ENCODE measurements around the gene SLC50A1.

The SLC50A1 gene

GRCh38 chr1:155133799-155134281 is 1.8 kb upstream of the SLC50A1 start:
- H3K27me3 ChIP-seq (ENCODE audit: insufficient read depth, poor library complexity, severe bottlenecking) = no peaks in the 10 kb centered on the region
- peak overlapping the region; percentile 91 for H3K27ac ChIP-seq (ENCODE audit: poor library complexity, severe bottlenecking)
- ATAC-seq (ENCODE audit: low read depth) = no peak
- H3K4me3 ChIP-seq (ENCODE audit: severe bottlenecking) = no peak overlapping the region
- no peaks in the 10 kb centered on the region for H3K9me3 ChIP-seq (ENCODE audit: severe bottlenecking)
- peaks cover 19% of the 10 kb centered on the region for H3K4me1 ChIP-seq (ENCODE audit: insufficient read depth, poor library complexity, severe bottlenecking)
- TF ChIP-seq CTCF (IDR thresholded peaks at IDR 0.05; ENCODE audit: poor library complexity, severe bottlenecking) = no peak
- DNase-seq (ENCODE audit: low spot score) = no peak
- H3K36me3 ChIP-seq (ENCODE audit: low read depth) = peaks cover 52% of the 10 kb centered on the region

- H3K9me3 ChIP-seq (ENCODE audit: severe bottlenecking) = no peaks in the 10 kb centered on the region
- peaks cover 55% of the 10 kb centered on the region for H3K36me3 ChIP-seq (ENCODE audit: low read depth)
- no peak for ATAC-seq (ENCODE audit: low read depth)
- H3K4me1 ChIP-seq (ENCODE audit: insufficient read depth, poor library complexity, severe bottlenecking) = peaks cover 19% of the 10 kb centered on the region
- H3K4me3 ChIP-seq (ENCODE audit: severe bottlenecking) = no peak overlapping the region
- TF ChIP-seq CTCF (IDR thresholded peaks at IDR 0.05; ENCODE audit: poor library complexity, severe bottlenecking) = no peak
- no peak for DNase-seq (ENCODE audit: low spot score)
- H3K27me3 ChIP-seq (ENCODE audit: insufficient read depth, poor library complexity, severe bottlenecking) = no peaks in the 10 kb centered on the region
- H3K27ac ChIP-seq (ENCODE audit: poor library complexity, severe bottlenecking) = peak overlapping the region; percentile 91
Measured at GRCh38 chr1:155134322-155134721, 1.3 kb upstream of the SLC50A1 start.

- peak overlapping the region; percentile 91 for H3K27ac ChIP-seq (ENCODE audit: poor library complexity, severe bottlenecking)
- ATAC-seq (ENCODE audit: low read depth) = peak; percentile 79
- H3K4me1 ChIP-seq (ENCODE audit: insufficient read depth, poor library complexity, severe bottlenecking) = peaks cover 19% of the 10 kb centered on the region
- H3K27me3 ChIP-seq (ENCODE audit: insufficient read depth, poor library complexity, severe bottlenecking) = no peaks in the 10 kb centered on the region
- DNase-seq (ENCODE audit: low spot score) = peak; percentile 99
- peaks cover 55% of the 10 kb centered on the region for H3K36me3 ChIP-seq (ENCODE audit: low read depth)
- TF ChIP-seq CTCF (IDR thresholded peaks at IDR 0.05; ENCODE audit: poor library complexity, severe bottlenecking) = no peak
- H3K9me3 ChIP-seq (ENCODE audit: severe bottlenecking) = no peaks in the 10 kb centered on the region
- H3K4me3 ChIP-seq (ENCODE audit: severe bottlenecking) = peak overlapping the region; percentile 41
Measured at GRCh38 chr1:155134880-155135414, 705 bp upstream of the SLC50A1 start.

GRCh38 chr1:155136748-155137147 is 1.1 kb downstream of the SLC50A1 start:
- TF ChIP-seq CTCF (IDR thresholded peaks at IDR 0.05; ENCODE audit: poor library complexity, severe bottlenecking) = no peak
- peak overlapping the region; percentile 91 for H3K27ac ChIP-seq (ENCODE audit: poor library complexity, severe bottlenecking)

GRCh38 chr1:155137154-155137949 is 1.7 kb downstream of the SLC50A1 start:
- Histone ChIP-seq H3K9me3 (ENCODE audit: severe bottlenecking) (no peaks in the 10 kb centered on the region), H3K27ac (ENCODE audit: poor library complexity, severe bottlenecking) (peak overlapping the region; percentile 91), H3K4me3 (ENCODE audit: severe bottlenecking) (no peak overlapping the region), H3K4me1 (ENCODE audit: insufficient read depth, poor library complexity, severe bottlenecking) (peaks cover 6% of the 10 kb centered on the region), H3K36me3 (ENCODE audit: low read depth) (peaks cover 36% of the 10 kb centered on the region), H3K27me3 (ENCODE audit: insufficient read depth, poor library complexity, severe bottlenecking) (no peaks in the 10 kb centered on the region)
- ATAC-seq (ENCODE audit: low read depth) (no peak), DNase-seq (ENCODE audit: low spot score) (no peak)
- TF ChIP-seq CTCF (IDR thresholded peaks at IDR 0.05; ENCODE audit: poor library complexity, severe bottlenecking) = no peak

More at GRCh38 chr1:155136748-155137147, 1.1 kb downstream of the SLC50A1 start:
- Histone ChIP-seq H3K36me3 (ENCODE audit: low read depth) (peaks cover 41% of the 10 kb centered on the region), H3K9me3 (ENCODE audit: severe bottlenecking) (no peaks in the 10 kb centered on the region), H3K4me3 (ENCODE audit: severe bottlenecking) (peak overlapping the region; percentile 41), H3K4me1 (ENCODE audit: insufficient read depth, poor library complexity, severe bottlenecking) (peaks cover 7% of the 10 kb centered on the region), H3K27me3 (ENCODE audit: insufficient read depth, poor library complexity, severe bottlenecking) (no peaks in the 10 kb centered on the region)
- DNase-seq (ENCODE audit: low spot score) (no peak), ATAC-seq (ENCODE audit: low read depth) (no peak)
